Left lung (tissue), 10 donors: Measurements from ENCODE around the gene LDB2. TPM values are rescaled to one million over a fixed set of nuclear protein-coding genes. Genes with fewer than 3 reads are reported as not detected.

Source experiments
- ATAC-seq: fragments of 200-7000 bp; cut with Tn5 transposase; one replicate; pipeline ENCODE4 v1.9.1; 2020; ENCODE audit warnings: moderate library complexity
- DNase-seq, 4 donors: peaks; one replicate each; pipeline ENCODE4 v3.0.0-alpha.2; 2013 to 2020
- H3K27ac ChIP-seq, 2 donors: fragments of 200-600 bp; sonication (generic) in 1 of 2; one replicate each; pipeline versions ENCODE4 v1.5.0 to v1.8.0; 2020 to 2021
- H3K27me3 ChIP-seq, 2 donors: fragments of 200-600 bp; sonication (generic) in 1 of 2; one replicate each; pipeline versions ENCODE4 v1.5.0 to v1.8.0; 2020 to 2021
- H3K36me3 ChIP-seq, 2 donors: fragments of 200-600 bp; sonication (generic) in 1 of 2; one replicate each; pipeline versions ENCODE4 v1.5.0 to v1.8.0; 2020 to 2021
- H3K4me1 ChIP-seq, 2 donors: fragments of 200-600 bp; one replicate each; pipeline ENCODE4 v1.8.0; 2021
- H3K4me3 ChIP-seq, 2 donors: fragments of 200-600 bp; sonication (generic) in 1 of 2; one replicate each; pipeline versions ENCODE4 v1.5.0 to v1.8.0; 2020 to 2021; ENCODE audit warnings: mild to moderate bottlenecking in 1 of 2
- H3K9me3 ChIP-seq, 2 donors: fragments of 200-600 bp; sonication (generic) in 1 of 2; one replicate each; pipeline versions ENCODE4 v1.5.0 to v1.8.0; 2020 to 2021
- CTCF ChIP-seq, 2 donors: fragments of 200-600 bp; sonication (generic) in 1 of 2; IDR thresholded peaks; one replicate each; pipeline versions ENCODE4 v1.5.0 to v1.8.0; 2021; ENCODE audit warnings: antibody characterized with exemption in 2 of 2
- intact Hi-C, 2 donors: fragments of 100-400 bp; cut with DNase I; formaldehyde crosslinking; loops; one replicate each; pipeline versions ENCODE4 v1.11.2 to v1.14.2; 2022
- polyA plus RNA-seq, 6 donors: library from polyadenylated mRNA; unstranded; fragments of 120-200 nt; gene quantifications; one replicate each; pipeline ENCODE4 v1.2.1, GENCODE V29; 2013; ENCODE audit not compliant: insufficient read length in 6 of 6
- total RNA-seq, 2 donors: library from RNA; stranded (reverse); fragmentation: NEBNext Ultra II Directional; extraction: Animal tissue kit (Norgen Biotek cat#: 25700); gene quantifications; one replicate each; pipeline ENCODE4 v1.2.1, GENCODE V29; 2021
- donor health status: DM: no; HTN: yes; CAD: no.
- donor health status: DM: no; HTN: no; CAD: no.

Gene LDB2
- total and polyA plus RNA-seq, 8 donors, result 37.7 to 97.0 (median 78.5) TPM

- Histone ChIP-seq H3K4me3 (no peak overlapping the region), H3K9me3 (no peaks in the 10 kb centered on the region), H3K36me3 (no peaks in the 10 kb centered on the region), H3K27me3 (no peaks in the 10 kb centered on the region), H3K27ac (no peak overlapping the region), H3K4me1 (no peaks in the 10 kb centered on the region)
- peak in 1 of 4 donors; percentile 26 for DNase-seq
- intact Hi-C loops, result no loop called here
- TF ChIP-seq CTCF (IDR thresholded peaks at IDR 0.05), result no peak
- ATAC-seq, result no peak
Observed at GRCh38 chr4:16820329-16820728, 78.1 kb downstream of the LDB2 start.

GRCh38 chr4:16819652-16820051 lies 78.8 kb downstream of the LDB2 start:
- intact Hi-C loops, result no loop called here
- H3K4me3 ChIP-seq, result no peak overlapping the region
- no peaks in the 10 kb centered on the region for H3K4me1 ChIP-seq
- ATAC-seq (no peak), DNase-seq (no peak)
- H3K27me3 ChIP-seq, result no peaks in the 10 kb centered on the region
- H3K9me3 ChIP-seq, result no peaks in the 10 kb centered on the region
- no peak overlapping the region for H3K27ac ChIP-seq
- TF ChIP-seq CTCF (IDR thresholded peaks at IDR 0.05), result no peak
- H3K36me3 ChIP-seq, result no peaks in the 10 kb centered on the region

GRCh38 chr4:16818005-16818404 lies 80.4 kb downstream of the LDB2 start:
- no peaks in the 10 kb centered on the region for H3K36me3 ChIP-seq
- no peaks in the 10 kb centered on the region for H3K27me3 ChIP-seq
- DNase-seq (no peak), ATAC-seq (no peak)
- intact Hi-C loops, result no loop called here
- H3K9me3 ChIP-seq, result no peaks in the 10 kb centered on the region
- H3K4me3 ChIP-seq, result no peak overlapping the region
- no peak overlapping the region for H3K27ac ChIP-seq
- no peak for TF ChIP-seq CTCF (IDR thresholded peaks at IDR 0.05)
- H3K4me1 ChIP-seq, result no peaks in the 10 kb centered on the region

- TF ChIP-seq CTCF (IDR thresholded peaks at IDR 0.05), result no peak
- ATAC-seq, result no peak
- Histone ChIP-seq H3K4me3 (no peak overlapping the region), H3K36me3 (no peaks in the 10 kb centered on the region), H3K27me3 (no peaks in the 10 kb centered on the region), H3K9me3 (no peaks in the 10 kb centered on the region), H3K27ac (no peak overlapping the region), H3K4me1 (no peaks in the 10 kb centered on the region)
- no peak for DNase-seq
- intact Hi-C loops, result no loop called here
Observed at GRCh38 chr4:16817286-16817685, 81.2 kb downstream of the LDB2 start.

GRCh38 chr4:16814361-16814760 lies 84.1 kb downstream of the LDB2 start:
- H3K36me3 ChIP-seq, result no peaks in the 10 kb centered on the region
- ATAC-seq, result no peak
- H3K27ac ChIP-seq, result no peak overlapping the region
- H3K4me1 ChIP-seq, result no peaks in the 10 kb centered on the region
- no peak for DNase-seq
- no peak overlapping the region for H3K4me3 ChIP-seq
- H3K27me3 ChIP-seq, result no peaks in the 10 kb centered on the region
- intact Hi-C loops, result no loop called here
- TF ChIP-seq CTCF (IDR thresholded peaks at IDR 0.05), result no peak
- H3K9me3 ChIP-seq, result no peaks in the 10 kb centered on the region
